Myometrial cell (primary cell): ENCODE data around the gene OR5AP2. TPM values are rescaled to one million over a fixed set of nuclear protein-coding genes. Genes with fewer than 3 reads are reported as not detected.

Experiments used
- total RNA-seq: library from RNA; depleted of rRNA; stranded (reverse); fragments of >200 nt; gene quantifications from 2 replicates; pipeline ENCODE4 v1.2.3, GENCODE V29; 2015

OR5AP2 gene
- total RNA-seq = not detected in 2 replicates

DNA sequence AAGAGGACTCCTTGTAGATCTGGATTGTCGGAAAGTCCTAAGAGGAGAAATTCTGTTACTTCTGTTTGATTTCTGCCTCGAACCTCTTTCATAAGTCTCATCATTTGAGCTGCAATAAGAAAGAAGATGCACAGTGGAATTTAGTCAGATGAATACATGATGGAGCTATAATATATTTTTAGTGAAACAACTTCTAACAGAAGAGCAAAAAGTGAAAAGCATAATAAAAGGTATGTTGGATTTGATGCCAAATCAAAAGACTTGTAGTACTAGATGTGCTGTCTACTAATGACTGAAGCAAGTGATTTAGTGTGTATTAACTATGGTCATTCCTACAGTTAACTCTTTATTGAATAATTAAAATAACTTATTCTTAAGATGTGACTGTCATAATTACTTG, at the start of gene OR5AP2:
Gene OR5AP2, minus strand, starts transcription at position 101 of the 400 bp plus-strand sequence. Its CDS starts 0 bp downstream, at position 101.

DNA sequence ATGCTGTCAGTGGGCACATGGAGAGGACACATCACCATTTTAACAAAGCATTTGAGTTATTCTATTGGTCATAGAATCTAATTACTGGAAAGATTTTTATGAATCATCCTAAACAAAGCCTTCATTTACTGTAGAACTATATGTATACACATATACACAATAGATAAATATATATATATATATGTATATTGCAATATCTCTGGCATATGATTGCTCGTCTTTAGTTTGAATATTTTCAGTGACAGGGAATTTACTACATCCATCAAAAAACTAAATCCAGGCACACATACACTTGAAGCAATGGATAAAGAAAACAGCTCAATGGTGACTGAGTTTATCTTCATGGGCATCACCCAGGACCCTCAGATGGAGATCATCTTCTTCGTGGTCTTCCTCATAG, 21.1 kb upstream of the OR5AP2 start, which contains the start of gene OR5AR1:
Gene OR5AR1, plus strand, starts transcription at position 301 of the 400 bp plus-strand sequence. Its CDS starts 0 bp downstream, at position 301.

Other genes with a start within 250 kb of the OR5AP2 start
- not detected in 2 replicates for gene OR5AL1, start 229.7 kb downstream of the OR5AP2 start, total RNA-seq
- not detected in 2 replicates for gene OR5M3, start 169.1 kb downstream of the OR5AP2 start, total RNA-seq
- gene OR5M8, start 151.1 kb downstream of the OR5AP2 start, total RNA-seq = not detected in 2 replicates
- gene OR5M11, start 99.2 kb downstream of the OR5AP2 start, total RNA-seq = not detected in 2 replicates
- not detected in 2 replicates for gene OR5M10, start 64.7 kb downstream of the OR5AP2 start, total RNA-seq
- not detected in 2 replicates for gene OR5M1, start 27.6 kb downstream of the OR5AP2 start, total RNA-seq
- gene OR5AR1, start 21.2 kb upstream of the OR5AP2 start, total RNA-seq = not detected in 2 replicates
- not detected in 2 replicates for gene OR9G1, start 56.7 kb upstream of the OR5AP2 start, total RNA-seq
- gene OR9G4, start 106.3 kb upstream of the OR5AP2 start, total RNA-seq = not detected in 2 replicates